Astrocyte (in vitro differentiated cells and primary cell): ENCODE results near the gene MT1HL1.

Experiments
- EZH2 ChIP-seq: IDR thresholded peaks from 2 replicates; pipeline ENCODE4 v1.6.1; 2012; ENCODE audit warnings: mild to moderate bottlenecking, low read length, inconsistent platforms; ENCODE audit not compliant: insufficient read depth
- TF ChIP-seq, protein P1 (sequence below): IDR thresholded peaks from 2 replicates; pipeline ENCODE4 v1.5.1; 2011; ENCODE audit warnings: low read depth, mild to moderate bottlenecking, inconsistent platforms, low read length, moderate library complexity; ENCODE audit not compliant: insufficient read depth

- TF ChIP-seq, protein P1, sequence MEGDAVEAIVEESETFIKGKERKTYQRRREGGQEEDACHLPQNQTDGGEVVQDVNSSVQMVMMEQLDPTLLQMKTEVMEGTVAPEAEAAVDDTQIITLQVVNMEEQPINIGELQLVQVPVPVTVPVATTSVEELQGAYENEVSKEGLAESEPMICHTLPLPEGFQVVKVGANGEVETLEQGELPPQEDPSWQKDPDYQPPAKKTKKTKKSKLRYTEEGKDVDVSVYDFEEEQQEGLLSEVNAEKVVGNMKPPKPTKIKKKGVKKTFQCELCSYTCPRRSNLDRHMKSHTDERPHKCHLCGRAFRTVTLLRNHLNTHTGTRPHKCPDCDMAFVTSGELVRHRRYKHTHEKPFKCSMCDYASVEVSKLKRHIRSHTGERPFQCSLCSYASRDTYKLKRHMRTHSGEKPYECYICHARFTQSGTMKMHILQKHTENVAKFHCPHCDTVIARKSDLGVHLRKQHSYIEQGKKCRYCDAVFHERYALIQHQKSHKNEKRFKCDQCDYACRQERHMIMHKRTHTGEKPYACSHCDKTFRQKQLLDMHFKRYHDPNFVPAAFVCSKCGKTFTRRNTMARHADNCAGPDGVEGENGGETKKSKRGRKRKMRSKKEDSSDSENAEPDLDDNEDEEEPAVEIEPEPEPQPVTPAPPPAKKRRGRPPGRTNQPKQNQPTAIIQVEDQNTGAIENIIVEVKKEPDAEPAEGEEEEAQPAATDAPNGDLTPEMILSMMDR, result no peak
- no peak for TF ChIP-seq EZH2
Measured at GRCh38 chr1:236983818-236984217, 20.4 kb downstream of the MT1HL1 start.
